KG1 (cell line): ENCODE results near the gene ELP4.

ENCODE experiments used
- DNase-seq: peaks from one replicate; lab custom pipeline; 2025; lab: John Stamatoyannopoulos, UW

Gene ELP4

GRCh38 chr11:31812383-31813381 lies 303.1 kb downstream of the ELP4 start:
- no peak for DNase-seq

GRCh38 chr11:31813391-31814175 lies 304.0 kb downstream of the ELP4 start:
- no peak for DNase-seq

- no peak for DNase-seq
Measured at GRCh38 chr11:31814176-31814868, 304.8 kb downstream of the ELP4 start.

GRCh38 chr11:31815711-31816467 lies 306.3 kb downstream of the ELP4 start:
- no peak for DNase-seq

- DNase-seq, result no peak
Measured at GRCh38 chr11:31816468-31817053, 307.0 kb downstream of the ELP4 start.

GRCh38 chr11:31817054-31817620 lies 307.6 kb downstream of the ELP4 start:
- no peak for DNase-seq

GRCh38 chr11:31817621-31818424 lies 308.3 kb downstream of the ELP4 start:
- DNase-seq, result no peak

- DNase-seq, result no peak
Measured at GRCh38 chr11:31818425-31818755, 308.8 kb downstream of the ELP4 start.

GRCh38 chr11:31818874-31819331 lies 309.3 kb downstream of the ELP4 start:
- no peak for DNase-seq

- no peak for DNase-seq
Measured at GRCh38 chr11:31819621-31820437, 310.3 kb downstream of the ELP4 start.

- no peak for DNase-seq
Measured at GRCh38 chr11:31820438-31820818, 310.9 kb downstream of the ELP4 start.

GRCh38 chr11:31821235-31821764 lies 311.7 kb downstream of the ELP4 start:
- DNase-seq, result no peak

- DNase-seq, result no peak
Measured at GRCh38 chr11:31821766-31822165, 312.2 kb downstream of the ELP4 start.

- no peak for DNase-seq
Measured at GRCh38 chr11:31822175-31822926, 312.8 kb downstream of the ELP4 start.

- DNase-seq, result no peak
Measured at GRCh38 chr11:31822927-31823643, 313.5 kb downstream of the ELP4 start.

GRCh38 chr11:31823644-31824331 lies 314.2 kb downstream of the ELP4 start:
- DNase-seq, result no peak
